IgD-negative memory B cell (primary cell): ENCODE measurements around the gene CATSPERE. TPM values are rescaled to one million over a fixed set of nuclear protein-coding genes. Genes with fewer than 3 reads are reported as not detected.
"Not testable (repeated sequence)": the region's sequence is repeated elsewhere in the genome, so short reads cannot be mapped to it uniquely, and the experiment has no call there.

Experiments
- H3K27ac Mint-ChIP-seq, 3 donors: one replicate each; pipeline ENCODE4 v1.8.0; 2020 to 2022; ENCODE audit warnings: mild to moderate bottlenecking in 3 of 3, mixed read lengths in 3 of 3, moderate library complexity in 1 of 3
- H3K27me3 Mint-ChIP-seq: one replicate; pipeline ENCODE4 v1.8.0; 2021; ENCODE audit warnings: mixed read lengths
- H3K36me3 Mint-ChIP-seq: one replicate; pipeline ENCODE4 v1.8.0; 2020; ENCODE audit warnings: mild to moderate bottlenecking, mixed read lengths
- H3K4me1 Mint-ChIP-seq, 3 donors: one replicate each; pipeline ENCODE4 v1.8.0; 2020 to 2022; ENCODE audit warnings: mixed read lengths in 3 of 3, mild to moderate bottlenecking in 1 of 3
- H3K4me3 Mint-ChIP-seq, 4 donors: one replicate each; pipeline ENCODE4 v1.8.0; 2020 to 2022; ENCODE audit warnings: mild to moderate bottlenecking in 4 of 4, mixed read lengths in 4 of 4, moderate library complexity in 3 of 4
- H3K9me3 Mint-ChIP-seq, 3 donors: one replicate each; pipeline ENCODE4 v1.8.0; 2020 to 2021; ENCODE audit warnings: mixed read lengths in 3 of 3, mild to moderate bottlenecking in 1 of 3
- polyA plus RNA-seq: library from polyadenylated mRNA; unstranded; fragments of 300-500 nt; fragmentation: Illumina TruSeq; gene quantifications from one replicate; pipeline ENCODE4 v1.2.3, GENCODE V29; 2021

Gene CATSPERE
- polyA plus RNA-seq, 1 donor from 2014 or later = 0.23 TPM

DNA sequence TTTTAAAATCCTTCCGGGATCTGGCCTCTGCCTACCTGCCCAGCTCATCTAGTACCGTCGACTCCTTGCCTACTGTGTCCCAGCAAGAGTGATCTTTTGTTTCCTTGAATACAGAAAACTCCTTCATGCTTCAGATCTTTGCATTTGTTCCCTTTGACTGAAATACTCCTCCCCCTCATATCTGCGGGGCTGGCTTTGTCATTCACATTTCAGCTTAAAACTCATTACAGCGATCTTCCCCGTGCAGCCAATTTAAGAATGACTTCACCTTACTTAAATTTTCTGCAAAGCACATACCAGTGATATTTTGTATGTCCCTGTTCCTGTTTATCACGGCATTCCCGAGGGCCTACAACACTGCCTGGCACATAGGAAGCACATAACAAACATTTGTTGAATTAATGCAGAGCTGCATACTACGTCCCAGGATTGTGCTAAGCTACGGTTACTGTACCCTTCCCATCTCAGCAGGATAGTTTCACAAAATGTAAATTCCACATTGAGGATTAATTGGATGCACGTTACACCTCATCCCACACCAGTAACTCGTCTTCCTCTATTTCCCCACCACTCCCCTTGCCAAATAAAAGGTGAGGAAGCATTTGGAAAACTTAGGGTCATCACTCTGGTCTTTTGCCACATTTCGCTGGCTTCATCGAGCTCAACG, 191.0 kb downstream of the CATSPERE start:
- H3K27ac Mint-ChIP-seq = peak overlapping the region; percentile 81 to 84 (median 84)
- peaks cover 2% of the 10 kb centered on the region for H3K27me3 Mint-ChIP-seq
- H3K4me1 Mint-ChIP-seq = peaks cover 6 to 13% (median 8%) of the 10 kb centered on the region in 3 donors
- H3K4me3 Mint-ChIP-seq = peak overlapping the region; percentile 82 to 95 (median 90)
- H3K9me3 Mint-ChIP-seq = no peaks in the 10 kb centered on the region
- H3K36me3 Mint-ChIP-seq = no peaks in the 10 kb centered on the region

- peak within 1 kb of the TSS; percentile 82 to 95 (median 90) for H3K4me3 Mint-ChIP-seq
- peaks cover 8 to 21% (median 12%) of the 10 kb centered on the region in 3 donors for H3K4me1 Mint-ChIP-seq
- peaks cover 2% of the 10 kb centered on the region for H3K27me3 Mint-ChIP-seq
- H3K36me3 Mint-ChIP-seq = no peaks in the 10 kb centered on the region
- H3K27ac Mint-ChIP-seq = peak within 1 kb of the TSS; percentile 81 to 84 (median 84)
- H3K9me3 Mint-ChIP-seq = no peaks in the 10 kb centered on the region
Measured at GRCh38 chr1:244652623-244653438, 191.8 kb downstream of the CATSPERE start, which contains the start of gene DESI2. Gene DESI2, plus strand, starts transcription at chr1:244653126. Its CDS starts 188 bp downstream, at chr1:244653314.

GRCh38 chr1:244653439-244654107, 192.5 kb downstream of the CATSPERE start:
- H3K9me3 Mint-ChIP-seq = no peaks in the 10 kb centered on the region
- no peak overlapping the region for H3K4me3 Mint-ChIP-seq
- no peaks in the 10 kb centered on the region for H3K36me3 Mint-ChIP-seq
- H3K27ac Mint-ChIP-seq = no peak overlapping the region
- H3K27me3 Mint-ChIP-seq = peaks cover 2% of the 10 kb centered on the region
- peaks cover 12 to 27% (median 14%) of the 10 kb centered on the region in 3 donors for H3K4me1 Mint-ChIP-seq

DNA sequence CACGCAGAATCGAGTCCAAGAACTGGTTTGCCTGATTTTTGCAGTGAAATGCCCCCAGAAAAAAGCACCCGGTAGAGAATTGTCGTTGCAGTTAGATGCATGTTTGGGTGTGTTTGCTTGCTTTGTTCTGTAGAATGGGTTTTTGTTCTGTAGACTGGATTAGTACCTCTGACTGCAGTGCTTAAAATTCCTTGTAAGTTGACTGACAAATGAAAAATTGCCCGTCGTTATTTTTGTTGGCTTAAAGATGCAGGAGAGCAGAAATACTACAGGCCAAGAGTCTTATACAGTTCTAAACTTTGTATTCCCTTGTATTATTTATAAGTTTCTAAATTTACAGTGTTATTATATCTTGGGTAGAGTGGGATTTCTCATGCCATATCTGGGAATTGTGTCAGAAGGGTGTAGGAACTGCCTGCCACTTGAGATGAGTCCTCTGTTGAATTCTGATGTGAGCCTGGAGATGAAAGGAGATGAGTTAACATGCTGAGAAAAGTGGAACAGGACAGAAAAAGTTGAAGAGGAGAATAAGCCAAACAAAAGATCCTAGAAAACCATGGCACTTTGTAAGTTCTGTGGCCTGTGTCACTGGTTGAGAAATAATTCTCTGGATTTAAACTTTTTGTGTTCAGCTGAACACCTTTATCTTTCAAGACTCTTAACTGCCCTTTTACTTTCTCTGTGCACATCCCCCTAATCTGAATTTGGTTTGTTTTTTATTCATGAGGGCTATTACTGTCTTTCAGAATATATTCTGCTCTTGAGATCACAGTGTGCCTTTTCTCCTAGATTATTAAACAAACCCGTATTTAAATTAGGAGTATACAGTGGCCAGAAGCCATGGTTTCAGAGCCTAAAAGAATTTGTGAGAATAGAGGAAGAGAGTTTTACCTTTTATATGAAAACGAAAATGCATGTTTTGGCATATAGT, 193.3 kb downstream of the CATSPERE start:
- Mint-ChIP-seq H3K27me3 (peaks cover 2% of the 10 kb centered on the region), H3K36me3 (no peaks in the 10 kb centered on the region)

DNA sequence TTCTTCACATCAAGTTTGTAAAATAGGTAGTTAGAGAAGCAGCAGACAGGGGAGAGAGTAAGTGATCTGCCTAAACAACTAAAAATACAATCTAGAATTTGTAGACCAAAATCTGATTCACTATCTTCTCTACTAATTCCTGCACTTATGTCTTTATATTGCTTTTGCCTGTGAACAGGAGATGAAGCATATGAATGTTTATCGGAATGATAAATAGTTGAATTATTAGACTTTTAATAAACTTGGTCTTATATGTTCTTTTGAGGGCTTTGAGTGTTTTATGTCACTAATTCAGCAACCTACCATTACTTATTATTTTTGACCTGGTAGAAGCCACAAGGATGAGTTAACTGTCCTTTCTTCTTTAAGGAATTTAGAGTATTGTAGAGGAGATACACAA, 194.1 kb downstream of the CATSPERE start:
- no peaks in the 10 kb centered on the region for H3K27me3 Mint-ChIP-seq
- H3K4me3 Mint-ChIP-seq = no peak overlapping the region
- H3K27ac Mint-ChIP-seq = no peak overlapping the region
- no peaks in the 10 kb centered on the region for H3K9me3 Mint-ChIP-seq
- H3K36me3 Mint-ChIP-seq = no peaks in the 10 kb centered on the region
- peaks cover 12 to 35% (median 18%) of the 10 kb centered on the region in 3 donors for H3K4me1 Mint-ChIP-seq

More for the DNA sequence above, 193.3 kb downstream of the CATSPERE start:
- Mint-ChIP-seq H3K4me1 (peaks cover 12 to 32% (median 17%) of the 10 kb centered on the region in 3 donors), H3K27ac (no peak overlapping the region), H3K9me3 (no peaks in the 10 kb centered on the region), H3K4me3 (no peak overlapping the region)

DNA sequence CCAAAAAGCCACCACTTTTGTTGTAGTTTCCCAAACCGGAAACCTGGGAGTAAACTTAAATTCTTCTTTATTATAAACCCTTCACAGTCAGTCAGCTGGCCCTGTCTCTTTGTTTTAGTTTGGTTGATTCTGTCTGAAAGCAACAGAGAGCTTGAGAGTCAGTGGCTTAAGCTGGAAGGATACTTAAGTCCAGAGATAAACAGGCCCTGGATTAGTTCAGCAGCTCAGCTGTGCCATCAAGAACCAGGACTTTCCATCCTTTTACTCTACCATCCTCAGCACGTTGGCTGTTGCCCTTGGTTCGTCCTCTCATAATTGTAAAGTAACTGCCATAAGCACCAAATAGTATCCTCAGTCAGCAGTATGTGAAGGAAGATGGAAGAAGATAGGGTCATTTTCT, 196.3 kb downstream of the CATSPERE start:
- Mint-ChIP-seq H3K27ac (no peak overlapping the region), H3K27me3 (no peaks in the 10 kb centered on the region), H3K36me3 (peaks cover 1% of the 10 kb centered on the region), H3K4me1 (peaks cover 11 to 33% (median 20%) of the 10 kb centered on the region in 3 donors), H3K4me3 (peak overlapping the region in 1 of 4 donors; percentile 64), H3K9me3 (no peaks in the 10 kb centered on the region)

DNA sequence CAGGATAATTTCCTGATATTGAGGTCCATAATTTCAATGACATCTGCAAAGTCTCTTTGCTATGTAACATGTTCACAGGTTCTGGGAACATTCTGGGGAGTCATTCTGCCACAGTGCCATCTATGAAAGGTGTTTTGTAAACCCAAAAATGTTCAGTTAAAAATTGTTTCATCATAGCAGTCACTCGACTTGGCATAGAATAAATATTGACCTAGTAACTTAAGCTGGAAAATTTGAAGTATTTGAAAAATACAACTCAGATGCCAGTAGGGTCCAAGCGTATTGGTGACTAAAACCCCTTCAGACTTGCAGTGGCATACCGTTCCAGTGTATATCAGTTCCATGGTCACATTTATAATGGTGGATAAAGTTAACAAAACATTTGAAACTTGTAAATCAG, 198.6 kb downstream of the CATSPERE start:
- Mint-ChIP-seq H3K9me3 (no peaks in the 10 kb centered on the region), H3K4me1 (peaks cover 13 to 40% (median 30%) of the 10 kb centered on the region in 3 donors), H3K27me3 (no peaks in the 10 kb centered on the region), H3K27ac (no peak overlapping the region), H3K4me3 (no peak overlapping the region), H3K36me3 (peaks cover 1% of the 10 kb centered on the region)

GRCh38 chr1:244660595-244660994, 199.5 kb downstream of the CATSPERE start:
- H3K36me3 Mint-ChIP-seq = peaks cover 1% of the 10 kb centered on the region
- peaks cover 13 to 40% (median 30%) of the 10 kb centered on the region in 3 donors for H3K4me1 Mint-ChIP-seq
- H3K9me3 Mint-ChIP-seq = no peaks in the 10 kb centered on the region
- no peak overlapping the region for H3K27ac Mint-ChIP-seq
- no peaks in the 10 kb centered on the region for H3K27me3 Mint-ChIP-seq
- no peak overlapping the region for H3K4me3 Mint-ChIP-seq

GRCh38 chr1:244661569-244662312, 200.7 kb downstream of the CATSPERE start:
- not testable (repeated sequence) for H3K27me3 Mint-ChIP-seq, H3K27ac Mint-ChIP-seq, H3K9me3 Mint-ChIP-seq, H3K36me3 Mint-ChIP-seq, H3K4me3 Mint-ChIP-seq
- peaks cover 13 to 36% (median 30%) of the 10 kb centered on the region in 3 donors for H3K4me1 Mint-ChIP-seq

- Mint-ChIP-seq H3K27me3 (no peaks in the 10 kb centered on the region), H3K9me3 (no peaks in the 10 kb centered on the region), H3K4me1 (peaks cover 8 to 32% (median 28%) of the 10 kb centered on the region in 3 donors), H3K36me3 (peaks cover 1% of the 10 kb centered on the region), H3K4me3 (peak overlapping the region; percentile 39 to 87 (median 67)), H3K27ac (peak overlapping the region; percentile 22 to 31 (median 26))
Measured at GRCh38 chr1:244662599-244662998, 201.5 kb downstream of the CATSPERE start.

DNA sequence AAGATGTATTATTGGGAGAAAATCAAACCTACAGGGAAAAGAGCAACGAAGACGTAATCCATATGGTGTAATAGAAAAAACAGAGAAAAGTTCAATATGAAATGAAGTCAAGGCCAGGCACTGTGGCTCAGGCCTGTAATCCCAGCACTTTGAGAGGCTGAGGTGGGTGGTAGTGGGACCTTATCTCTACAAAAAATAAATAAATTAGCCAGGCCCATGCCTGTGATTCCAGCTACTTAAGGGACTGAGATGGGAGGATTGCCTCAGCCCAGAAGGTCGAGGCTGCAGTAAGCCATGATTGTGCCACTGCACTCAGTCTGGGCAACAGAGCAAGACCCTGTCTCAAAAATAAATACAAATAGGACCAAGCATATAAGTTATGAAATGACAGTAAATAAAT, 203.3 kb downstream of the CATSPERE start:
- Mint-ChIP-seq H3K4me3 (peak overlapping the region in 1 of 4 donors; percentile 25), H3K27me3 (no peaks in the 10 kb centered on the region), H3K9me3 (no peaks in the 10 kb centered on the region), H3K4me1 (peaks cover 8 to 21% (median 21%) of the 10 kb centered on the region in 3 donors), H3K27ac (no peak overlapping the region), H3K36me3 (peaks cover 1% of the 10 kb centered on the region)

DNA sequence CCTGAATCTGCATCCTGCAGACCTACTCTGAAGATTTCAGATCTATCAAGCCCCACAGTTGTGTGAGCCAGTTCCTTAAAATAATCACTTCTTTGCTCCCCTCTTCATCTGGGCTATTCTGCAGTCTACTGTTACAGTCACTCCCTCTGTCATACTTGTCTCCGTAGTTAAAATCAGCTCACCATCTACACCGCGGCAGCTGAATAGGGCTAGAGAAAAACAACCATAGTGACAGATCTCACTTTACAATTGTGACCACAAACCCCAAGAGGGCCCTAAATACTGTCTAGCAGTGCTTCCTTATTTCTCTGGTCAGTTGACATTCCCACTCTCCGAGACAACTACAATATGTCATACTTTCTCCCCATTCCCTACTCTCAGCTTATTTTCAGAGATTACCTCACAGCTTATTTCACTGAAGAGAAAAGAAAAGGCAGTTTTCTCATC, 204.7 kb downstream of the CATSPERE start:
- Mint-ChIP-seq H3K9me3 (no peaks in the 10 kb centered on the region), H3K27me3 (no peaks in the 10 kb centered on the region), H3K4me1 (peaks cover 9 to 20% (median 19%) of the 10 kb centered on the region in 3 donors), H3K36me3 (peaks cover 2% of the 10 kb centered on the region), H3K27ac (no peak overlapping the region), H3K4me3 (no peak overlapping the region)

DNA sequence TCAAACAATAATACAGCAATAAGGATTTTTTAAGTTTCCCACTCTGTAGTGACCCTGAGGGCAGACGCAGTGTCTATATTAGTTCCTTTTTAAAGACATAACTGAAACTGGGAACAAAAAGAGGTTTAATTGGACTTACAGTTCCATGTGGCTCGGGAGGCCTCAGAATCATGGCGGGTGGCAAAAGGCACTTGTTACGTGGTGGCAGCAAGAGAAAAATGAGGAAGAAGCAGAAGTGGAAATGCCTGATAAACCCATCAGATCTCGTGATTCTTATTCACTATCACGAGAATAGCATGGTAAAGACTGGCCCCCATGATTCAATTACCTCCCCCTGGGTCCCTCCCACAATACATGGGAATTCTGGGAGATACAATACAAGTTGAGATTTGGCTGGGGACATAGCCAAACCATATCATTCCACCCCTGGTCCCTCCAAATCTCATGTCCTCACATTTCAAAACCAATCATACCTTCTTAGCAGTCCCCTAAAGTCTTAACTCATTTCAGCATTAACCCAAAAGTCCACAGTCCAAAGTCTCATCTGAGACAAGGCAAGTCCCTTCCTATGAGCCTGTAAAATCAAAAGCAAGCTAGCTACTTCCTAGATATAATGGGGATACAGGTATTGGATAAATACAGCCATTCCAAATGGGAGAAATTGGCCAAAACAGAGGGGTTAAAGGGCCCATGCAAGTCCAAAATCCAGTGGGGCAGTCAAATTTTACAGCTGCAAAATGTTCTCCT, 205.8 kb downstream of the CATSPERE start:
- not testable (repeated sequence) for H3K27ac Mint-ChIP-seq, H3K36me3 Mint-ChIP-seq, H3K4me3 Mint-ChIP-seq, H3K27me3 Mint-ChIP-seq, H3K9me3 Mint-ChIP-seq
- H3K4me1 Mint-ChIP-seq = peaks cover 14 to 21% (median 20%) of the 10 kb centered on the region in 3 donors
